ENCODE results near the gene PTMS. TPM values are rescaled to one million over a fixed set of nuclear protein-coding genes. Genes with fewer than 3 reads are reported as not detected.

PTMS gene
- total and polyA plus RNA-seq, 10 of the 15 experiments (the other 5 are each of a cell fraction or from before 2014, with no cell fraction given) = 2.1 to 127 (median 29.8) TPM

- TF ChIP-seq, protein P1, sequence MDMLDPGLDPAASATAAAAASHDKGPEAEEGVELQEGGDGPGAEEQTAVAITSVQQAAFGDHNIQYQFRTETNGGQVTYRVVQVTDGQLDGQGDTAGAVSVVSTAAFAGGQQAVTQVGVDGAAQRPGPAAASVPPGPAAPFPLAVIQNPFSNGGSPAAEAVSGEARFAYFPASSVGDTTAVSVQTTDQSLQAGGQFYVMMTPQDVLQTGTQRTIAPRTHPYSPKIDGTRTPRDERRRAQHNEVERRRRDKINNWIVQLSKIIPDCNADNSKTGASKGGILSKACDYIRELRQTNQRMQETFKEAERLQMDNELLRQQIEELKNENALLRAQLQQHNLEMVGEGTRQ (IDR thresholded peaks at IDR 0.05; ENCODE audit: borderline replicate concordance, low read depth, low read length) = no peak
- no peak for TF ChIP-seq MTA2 (IDR thresholded peaks at IDR 0.05; ENCODE audit: low read depth)
- TF ChIP-seq HDAC2 (IDR thresholded peaks at IDR 0.05) = no peak
- TF ChIP-seq ZBTB4 (CRISPR knock-in tag; IDR thresholded peaks at IDR 0.05) = no peak
- TF ChIP-seq RCOR1 (conservative IDR thresholded peaks at IDR 0.05; ENCODE audit: low read depth, low read length) = no peak
- TF ChIP-seq POU2F2 (IDR thresholded peaks at IDR 0.05; ENCODE audit: borderline replicate concordance, low read depth, low read length) = 0 out of 3 replicates have a peak, but pooled peaks have one; percentile 35
- peak; percentile 50; the same call in 1 of the 2 replicates for TF ChIP-seq RELB (IDR thresholded peaks at IDR 0.05; ENCODE audit: low read depth)
- TF ChIP-seq YY1 (IDR thresholded peaks at IDR 0.05; ENCODE audit: low read depth, low read length) = peak; percentile 4; the same call in 1 of the 2 replicates
- peak; percentile 43 to 44; a peak in 2 of 4 replicates for TF ChIP-seq IKZF2 (IDR thresholded peaks at IDR 0.05)
These were observed at the start of gene PTMS (continued) for GRCh38 chr12:6765634-6766581.
